Measurements from ENCODE around the gene EIF5AL1. TPM values are rescaled to one million over a fixed set of nuclear protein-coding genes. Genes with fewer than 3 reads are reported as not detected.
"Not testable (repeated sequence)": the region's sequence is repeated elsewhere in the genome, so short reads cannot be mapped to it uniquely, and the experiment has no call there.

EIF5AL1 gene
- total RNA-seq, 1 experiment from 2014 or later = 0.72 TPM

- no peak for DNase-seq (ENCODE audit: low spot score)
Measured at GRCh38 chr10:79555354-79556309, 43.3 kb downstream of the EIF5AL1 start.

- not testable (repeated sequence) for DNase-seq (ENCODE audit: low spot score)
Measured at GRCh38 chr10:79556961-79557360, 44.6 kb downstream of the EIF5AL1 start.

- peak; percentile 51 for DNase-seq (ENCODE audit: low spot score)
Measured at GRCh38 chr10:79559726-79560125, 47.4 kb downstream of the EIF5AL1 start.

GRCh38 chr10:79560160-79560709 is 47.9 kb downstream of the EIF5AL1 start, which contains the start of gene SFTPA2:
TSS of gene SFTPA2 (minus strand) at chr10:79560407. CDS start at chr10:79559483, 924 bp downstream.
- DNase-seq (ENCODE audit: low spot score) = no peak

- no peak for DNase-seq (ENCODE audit: low spot score)
Measured at GRCh38 chr10:79561257-79561656, 48.9 kb downstream of the EIF5AL1 start.

GRCh38 chr10:79562135-79562756 is 49.9 kb downstream of the EIF5AL1 start:
- DNase-seq (ENCODE audit: low spot score) = peak; percentile 35

GRCh38 chr10:79563426-79563825 is 51.1 kb downstream of the EIF5AL1 start:
- no peak for DNase-seq (ENCODE audit: low spot score)

Other genes with a start within 250 kb of the EIF5AL1 start
- 38.2 and 47.2 TPM in 2 replicates for gene PPIF, start 165.1 kb upstream of the EIF5AL1 start, total RNA-seq (2014; rRNA removed; shearing (Covaris generic))
- gene ZCCHC24, start 66.9 kb upstream of the EIF5AL1 start, total RNA-seq (2014; rRNA removed; shearing (Covaris generic)) = 10.7 and 12.2 TPM in 2 replicates
- not detected in 2 replicates for gene SFTPA2, start 47.9 kb downstream of the EIF5AL1 start, total RNA-seq (2014; rRNA removed; shearing (Covaris generic))
- 1.1 TPM in 1 of 2 replicates, not detected in the other for gene SFTPA1, start 98.4 kb downstream of the EIF5AL1 start, total RNA-seq (2014; rRNA removed; shearing (Covaris generic))
- gene NUTM2B, start 190.7 kb downstream of the EIF5AL1 start, total RNA-seq (2014; rRNA removed; shearing (Covaris generic)) = 1.2 TPM in 2 replicates